GM19395 (cell line): Measurements from ENCODE around the gene TERF2IP.
A peak's percentile ranks its signal among the peaks of the same experiment; 100 is the strongest.

Experiments used
- ATAC-seq: cut with Tn5 transposase; IDR thresholded peaks from one replicate; pipeline ENCODE4 v1.9.1; 2021; ENCODE audit warnings: mild to moderate bottlenecking, moderate library complexity; ENCODE audit not compliant: unreplicated experiment

TERF2IP gene, protein sequence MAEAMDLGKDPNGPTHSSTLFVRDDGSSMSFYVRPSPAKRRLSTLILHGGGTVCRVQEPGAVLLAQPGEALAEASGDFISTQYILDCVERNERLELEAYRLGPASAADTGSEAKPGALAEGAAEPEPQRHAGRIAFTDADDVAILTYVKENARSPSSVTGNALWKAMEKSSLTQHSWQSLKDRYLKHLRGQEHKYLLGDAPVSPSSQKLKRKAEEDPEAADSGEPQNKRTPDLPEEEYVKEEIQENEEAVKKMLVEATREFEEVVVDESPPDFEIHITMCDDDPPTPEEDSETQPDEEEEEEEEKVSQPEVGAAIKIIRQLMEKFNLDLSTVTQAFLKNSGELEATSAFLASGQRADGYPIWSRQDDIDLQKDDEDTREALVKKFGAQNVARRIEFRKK

DNA sequence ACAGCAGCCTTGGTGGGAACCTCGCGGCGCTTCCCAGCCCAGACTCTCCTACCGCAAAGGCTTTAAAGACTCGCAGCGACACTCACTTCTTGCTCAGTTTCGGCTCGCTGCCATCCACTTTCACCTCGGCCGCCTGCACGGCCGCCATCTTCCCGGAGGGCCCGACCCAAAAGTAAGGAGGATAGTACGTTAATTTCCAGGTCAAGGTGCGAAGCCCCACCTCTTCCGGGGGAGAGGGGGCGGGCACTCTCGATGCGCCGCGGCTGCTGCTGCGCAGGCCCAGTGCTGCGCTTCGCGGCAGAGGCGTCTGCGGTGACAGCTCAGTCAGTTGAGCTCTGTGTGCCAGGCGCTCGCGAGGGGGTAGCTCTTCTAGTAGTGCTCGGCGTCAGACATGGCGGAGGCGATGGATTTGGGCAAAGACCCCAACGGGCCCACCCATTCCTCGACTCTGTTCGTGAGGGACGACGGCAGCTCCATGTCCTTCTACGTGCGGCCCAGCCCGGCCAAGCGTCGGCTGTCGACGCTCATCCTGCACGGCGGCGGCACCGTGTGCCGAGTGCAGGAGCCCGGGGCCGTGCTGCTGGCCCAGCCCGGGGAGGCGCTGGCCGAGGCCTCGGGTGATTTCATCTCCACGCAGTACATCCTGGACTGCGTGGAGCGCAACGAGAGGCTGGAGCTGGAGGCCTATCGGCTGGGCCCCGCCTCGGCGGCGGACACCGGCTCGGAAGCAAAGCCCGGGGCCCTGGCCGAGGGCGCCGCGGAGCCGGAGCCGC, at the start of gene TERF2IP, which contains the start of gene KARS1:
TSS of gene TERF2IP (plus strand) at position 282 of the 773 bp plus-strand sequence. CDS start at position 392, 110 bp downstream.
TSS of gene KARS1 (minus strand) at position 174 of the 773 bp plus-strand sequence. CDS start at position 148, 26 bp downstream.
- ATAC-seq: peak; percentile 84

DNA sequence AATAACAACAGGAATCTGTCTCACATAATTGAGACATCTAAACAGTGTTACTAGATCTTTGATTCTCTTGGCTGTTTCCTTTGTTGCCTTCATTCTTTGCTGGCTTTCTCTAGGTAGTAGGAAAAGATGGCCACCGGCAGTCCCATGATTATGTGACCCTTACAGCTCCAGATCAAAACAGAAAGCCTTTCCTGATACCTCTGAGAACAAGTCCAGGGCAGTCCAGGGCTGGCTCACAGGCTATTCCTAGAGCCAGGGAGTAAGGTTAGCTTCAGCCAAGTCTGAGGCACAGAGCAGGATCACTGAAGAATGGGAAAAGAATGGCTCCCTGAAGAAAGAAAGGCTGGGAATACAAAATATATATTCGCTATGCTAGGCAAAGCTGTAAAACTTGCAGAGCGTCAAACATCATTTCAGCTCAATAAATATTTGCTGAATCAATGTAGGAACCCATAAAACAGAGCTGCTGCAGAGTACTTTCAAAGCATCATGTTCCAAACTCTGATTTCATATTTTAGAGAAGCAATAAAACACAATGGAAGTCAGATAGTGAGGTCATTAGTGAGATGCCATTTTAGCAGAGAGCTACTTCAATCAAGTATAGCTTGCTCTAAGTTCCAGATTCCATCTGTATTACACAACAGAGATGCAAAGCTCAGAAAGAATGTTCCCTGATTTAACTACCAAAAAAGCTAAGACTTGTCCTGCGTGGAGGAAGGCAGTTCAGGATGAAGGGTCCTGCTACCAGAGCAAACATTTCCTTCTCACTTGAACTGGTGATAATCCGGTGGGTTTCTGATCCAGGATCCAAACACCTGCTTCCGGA, 47.9 kb upstream of the TERF2IP start:
- no peak for ATAC-seq

DNA sequence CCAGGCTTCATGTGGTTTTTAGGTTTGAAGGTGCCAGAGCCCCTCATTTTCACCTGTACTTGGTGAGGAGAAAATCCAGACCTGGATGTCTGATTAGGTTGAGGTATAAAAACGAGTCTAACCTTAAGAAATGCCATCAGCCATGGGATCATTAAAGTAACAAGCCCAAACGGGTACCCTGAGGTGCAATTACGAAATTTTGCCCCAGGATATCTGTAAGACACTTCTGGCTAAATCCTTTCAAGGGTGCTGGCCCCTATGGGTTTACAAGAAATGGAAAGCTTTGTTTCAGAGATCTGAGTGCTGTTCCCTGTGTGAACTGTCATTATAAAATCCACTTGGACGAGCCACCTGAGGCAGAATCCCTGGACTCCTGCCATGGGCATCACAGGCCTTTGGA, 44.3 kb upstream of the TERF2IP start:
- no peak for ATAC-seq

DNA sequence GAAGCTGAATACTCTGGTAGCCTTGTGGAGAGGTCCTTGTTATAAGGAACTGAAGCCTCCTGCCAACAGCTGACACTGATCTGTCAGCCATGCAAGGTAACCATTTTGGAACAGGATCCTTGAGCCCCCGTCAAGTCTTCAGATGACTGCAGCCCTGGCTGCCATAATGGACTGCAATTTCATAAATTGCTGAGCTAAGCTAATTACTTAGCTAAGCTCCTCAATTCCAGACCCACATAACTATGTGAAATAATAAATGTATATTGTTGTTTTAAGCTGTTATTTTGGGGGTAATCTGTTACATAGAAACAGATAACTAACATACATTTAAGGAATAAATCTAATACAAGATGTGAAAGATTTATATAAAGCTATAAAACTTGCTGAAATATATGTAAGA, 41.1 kb upstream of the TERF2IP start:
- no peak for ATAC-seq

DNA sequence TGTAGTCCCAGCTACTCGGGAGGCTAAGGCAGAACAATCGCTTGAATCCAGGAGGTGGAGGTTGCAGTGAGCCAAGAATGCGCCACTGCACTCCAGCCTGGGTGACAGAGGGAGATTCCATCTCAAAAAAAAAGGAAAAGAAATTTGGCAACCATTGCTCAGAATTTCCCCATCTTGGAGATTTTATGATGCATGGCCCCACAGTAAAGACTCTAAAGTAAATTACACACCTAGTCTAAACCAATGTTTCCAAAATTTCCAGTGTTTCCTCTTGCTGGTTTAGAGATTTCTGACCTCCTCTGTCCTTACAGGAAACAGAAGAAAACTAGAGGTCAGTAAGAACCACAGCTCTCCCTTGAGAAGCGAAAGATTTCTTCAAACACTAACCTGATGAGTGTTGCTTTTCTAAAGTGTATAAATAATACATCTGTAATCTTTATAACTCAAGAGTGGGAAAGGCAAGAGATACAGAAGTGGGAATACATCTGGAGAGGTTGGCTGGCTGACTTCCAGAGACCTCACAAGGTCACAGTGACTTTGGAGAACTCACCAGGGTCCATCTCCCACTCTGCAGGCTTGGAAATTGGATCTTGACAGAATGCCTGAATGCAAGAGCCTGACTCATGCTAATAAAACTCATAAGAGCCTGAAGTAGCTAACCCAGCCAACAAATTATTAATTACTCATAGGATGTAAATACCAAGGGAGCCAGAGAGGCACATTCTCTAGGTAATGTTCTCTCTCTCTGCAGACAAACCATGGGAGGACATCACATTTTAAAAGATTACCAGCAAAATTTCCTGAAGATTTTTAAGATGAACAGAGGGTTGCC, 33.3 kb upstream of the TERF2IP start:
- no peak for ATAC-seq

DNA sequence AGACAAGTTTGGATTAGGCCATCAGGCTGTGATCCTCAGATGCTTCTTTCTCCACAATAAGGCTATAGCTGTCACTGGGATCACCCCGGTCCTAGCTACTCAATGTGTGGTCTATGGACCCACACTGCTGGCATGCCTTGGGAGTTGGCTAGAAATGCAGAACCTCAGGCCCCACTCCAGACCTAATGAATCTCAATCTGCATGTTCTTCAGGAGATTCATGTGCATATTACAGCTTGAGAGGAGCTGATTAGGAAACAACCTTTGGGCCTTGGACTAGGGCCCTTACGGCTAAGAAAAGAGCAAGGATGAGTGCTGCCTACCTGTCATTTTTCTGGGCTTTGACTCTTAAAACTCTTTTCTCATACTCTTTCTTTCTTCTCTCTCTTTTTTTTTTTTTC, 32.0 kb upstream of the TERF2IP start:
- ATAC-seq: no peak

DNA sequence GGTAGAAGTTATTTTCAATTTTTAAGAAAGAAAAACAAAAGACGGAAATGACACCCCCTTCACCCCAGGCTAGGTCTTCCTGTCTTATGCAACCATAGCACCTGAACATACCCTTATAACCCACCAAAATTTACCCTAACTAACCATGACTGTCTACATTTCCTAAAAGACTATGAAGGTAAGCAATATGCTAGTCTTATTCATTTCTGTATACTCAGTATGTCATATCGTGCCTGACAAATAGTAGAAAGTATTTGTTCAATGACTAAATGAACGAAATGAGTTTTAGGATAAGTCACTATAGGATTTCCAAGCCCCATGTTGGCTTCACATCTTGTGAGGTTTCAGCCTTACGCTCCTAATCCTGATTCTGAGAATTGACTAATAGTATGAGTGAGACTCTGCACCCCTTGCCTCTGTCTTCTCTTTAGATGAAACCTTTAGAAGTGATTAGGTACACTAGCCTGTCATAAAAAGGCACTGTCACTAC, 31.0 kb upstream of the TERF2IP start:
- ATAC-seq: no peak

DNA sequence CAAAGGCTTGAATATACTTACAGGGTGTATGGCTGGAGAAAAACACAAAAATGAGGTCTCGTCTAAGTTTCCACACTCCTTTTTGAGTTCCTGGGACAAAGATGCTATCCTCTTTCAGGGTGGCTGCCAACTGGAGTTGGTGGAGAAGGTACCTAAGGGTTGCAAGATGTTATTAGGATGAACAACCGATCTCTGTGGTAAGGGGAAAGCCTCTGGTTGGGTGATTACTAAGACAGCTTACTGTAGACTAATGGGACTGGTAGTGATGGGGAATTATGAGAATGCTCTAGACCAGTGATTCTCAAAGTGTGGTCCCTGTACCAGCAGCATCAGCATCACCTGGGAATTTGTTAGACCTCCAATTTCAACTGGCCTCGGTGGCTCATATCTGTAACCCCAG, 30.5 kb upstream of the TERF2IP start:
- no peak for ATAC-seq

DNA sequence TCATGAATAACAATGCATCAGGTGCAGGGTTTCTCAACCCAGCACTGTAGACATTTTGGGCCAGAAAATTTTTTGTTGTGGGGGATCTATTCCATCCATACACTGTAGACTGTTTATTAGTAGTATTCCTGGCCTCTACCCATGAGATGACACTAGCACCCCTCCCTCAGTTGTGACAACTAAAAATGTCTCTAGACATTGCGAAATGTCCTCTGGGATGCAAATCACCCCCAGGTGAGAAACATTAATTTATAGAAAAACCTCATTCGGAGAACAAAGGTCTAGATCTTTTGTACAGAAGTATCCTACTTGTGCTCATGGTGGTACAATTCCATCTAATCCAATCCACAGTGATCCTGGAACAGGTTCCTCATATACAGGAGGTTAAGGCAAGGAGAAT, 28.8 kb upstream of the TERF2IP start:
- no peak for ATAC-seq

DNA sequence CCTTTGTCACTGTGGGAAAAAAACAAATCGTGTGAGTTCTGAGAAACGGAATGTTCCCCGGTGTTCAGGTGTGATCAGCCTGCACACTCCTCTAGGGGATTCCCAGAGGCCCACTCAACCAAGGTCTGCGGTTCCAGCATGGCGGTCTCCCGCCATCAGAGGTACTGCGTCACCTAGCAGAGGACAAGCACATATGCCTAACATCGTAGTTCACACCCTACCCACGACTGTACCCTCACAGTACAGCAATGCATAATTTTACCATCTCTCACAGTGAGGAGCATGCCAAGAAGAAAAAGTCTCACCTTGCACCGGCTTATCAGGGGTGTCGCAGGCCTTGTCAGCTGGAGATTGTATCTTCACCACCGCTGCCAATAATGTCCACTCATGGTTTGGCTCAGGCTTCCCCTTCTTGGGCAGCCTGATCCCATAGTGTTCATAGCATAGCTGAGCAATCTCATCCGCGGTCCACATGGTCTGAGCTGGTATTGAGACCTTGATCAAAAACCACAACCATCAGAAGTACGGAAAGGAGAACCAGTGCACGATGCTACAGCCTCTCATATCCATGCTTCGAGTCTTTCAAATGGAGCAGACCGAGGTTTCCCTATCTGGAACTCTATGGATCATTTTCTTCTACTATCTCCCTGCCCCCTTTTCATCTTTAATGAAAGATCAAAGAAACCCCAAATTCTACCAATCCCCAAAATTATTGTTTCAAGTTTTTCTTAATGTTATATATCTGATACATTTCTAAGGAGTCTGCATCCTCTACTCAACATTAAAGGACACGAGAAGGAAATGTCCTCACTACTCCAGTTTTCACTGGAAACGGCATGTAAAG, 27.0 kb upstream of the TERF2IP start:
- ATAC-seq: no peak

DNA sequence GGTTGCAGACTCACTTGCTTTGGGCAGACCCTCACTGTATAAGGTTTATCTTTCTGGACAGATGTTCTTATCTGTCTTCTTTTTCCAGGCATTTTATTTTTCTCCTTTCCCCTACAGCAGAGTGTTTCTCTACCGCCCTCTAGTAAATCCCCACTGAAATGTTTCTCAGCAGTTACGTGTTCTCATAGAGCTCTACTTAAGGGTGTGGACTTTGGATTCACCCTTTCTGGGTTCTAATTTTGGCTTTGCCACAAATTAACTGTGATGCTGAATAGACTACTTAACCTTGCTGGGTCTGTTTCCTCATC, 26.4 kb upstream of the TERF2IP start:
- ATAC-seq: no peak

DNA sequence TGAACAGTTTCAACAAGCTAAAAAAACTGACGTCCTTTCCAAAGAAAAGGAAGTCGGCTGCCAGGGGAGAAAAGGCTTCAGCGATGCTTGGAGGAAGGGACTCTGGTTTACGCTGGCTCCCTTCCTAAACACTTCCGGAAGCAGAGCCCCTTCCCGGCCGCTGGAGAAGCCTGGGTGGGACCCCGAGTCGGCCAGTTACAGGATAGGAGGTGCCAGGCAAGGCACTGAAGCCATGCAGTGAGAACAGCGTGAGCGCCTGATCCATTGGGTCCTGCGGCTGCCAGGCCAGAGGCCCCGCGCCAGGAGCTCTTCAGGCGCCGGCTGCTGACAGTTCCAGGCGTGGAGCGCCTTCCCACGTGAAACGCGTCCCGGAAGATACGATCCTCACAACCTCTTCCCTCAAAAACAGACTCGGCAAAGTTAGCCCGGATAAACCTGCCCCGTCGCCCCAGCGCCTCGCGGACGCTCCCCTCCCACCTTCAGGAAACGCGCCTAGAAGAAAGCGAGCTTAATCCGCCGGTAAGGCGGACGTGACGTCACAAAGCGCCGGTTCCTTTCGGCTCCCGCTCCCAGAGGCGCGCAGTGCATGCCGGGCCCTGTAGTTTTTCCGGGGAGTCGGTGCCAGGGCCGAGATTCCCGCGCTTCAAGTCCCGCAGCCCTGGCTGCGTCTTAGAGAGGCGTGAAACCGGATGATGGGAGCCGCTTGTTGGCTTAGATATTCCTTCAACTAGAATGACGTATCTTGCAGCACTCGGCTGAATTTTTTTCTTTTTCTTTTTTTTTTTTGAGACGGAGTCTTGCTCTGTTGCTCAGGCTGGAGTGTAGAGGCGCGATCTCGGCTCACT, 24.6 kb upstream of the TERF2IP start, which contains the start of gene ADAT1:
TSS of gene ADAT1 (minus strand) at position 521 of the 845 bp plus-strand sequence. CDS start 2,482 bp downstream, outside the sequence.
- ATAC-seq: peak; percentile 90

DNA sequence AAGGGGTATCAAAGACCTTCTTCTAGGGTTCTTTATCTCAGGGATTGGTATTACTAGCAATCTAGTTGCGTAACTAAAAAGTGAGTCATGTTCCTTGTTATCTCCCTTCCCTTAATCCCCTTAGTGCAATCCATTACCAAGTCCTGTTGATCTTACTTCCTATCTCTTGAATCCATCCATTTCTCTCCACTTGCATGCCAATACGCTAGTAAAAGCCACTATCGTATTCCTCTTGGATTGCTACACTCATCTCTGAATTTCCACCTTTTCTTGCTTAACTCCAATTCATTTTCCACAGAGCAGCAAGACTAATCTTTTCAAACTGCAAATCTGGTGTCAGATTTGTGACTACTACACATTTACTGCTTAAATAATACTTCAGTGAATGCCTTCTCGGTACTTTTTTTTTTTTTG, 22.6 kb upstream of the TERF2IP start:
- no peak for ATAC-seq

DNA sequence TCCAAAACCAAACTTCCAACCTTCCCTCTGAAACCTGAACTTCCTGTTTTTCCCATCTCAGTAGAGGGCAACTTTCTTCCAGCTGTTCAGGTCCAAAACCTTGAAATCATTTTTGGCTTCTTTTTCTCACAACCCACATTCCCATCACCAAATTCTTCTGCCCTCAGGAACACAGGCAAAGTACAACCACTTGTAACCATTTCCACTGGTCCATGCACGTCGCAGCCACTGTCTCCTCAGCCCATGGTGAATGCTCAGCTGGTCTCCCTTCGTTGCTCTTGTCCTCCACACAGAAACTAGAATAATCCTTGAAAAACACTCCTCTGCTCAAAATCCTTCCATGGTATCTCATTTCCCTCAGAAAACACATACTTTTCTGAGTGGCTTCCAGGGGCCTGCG, 20.8 kb upstream of the TERF2IP start:
- ATAC-seq: no peak

DNA sequence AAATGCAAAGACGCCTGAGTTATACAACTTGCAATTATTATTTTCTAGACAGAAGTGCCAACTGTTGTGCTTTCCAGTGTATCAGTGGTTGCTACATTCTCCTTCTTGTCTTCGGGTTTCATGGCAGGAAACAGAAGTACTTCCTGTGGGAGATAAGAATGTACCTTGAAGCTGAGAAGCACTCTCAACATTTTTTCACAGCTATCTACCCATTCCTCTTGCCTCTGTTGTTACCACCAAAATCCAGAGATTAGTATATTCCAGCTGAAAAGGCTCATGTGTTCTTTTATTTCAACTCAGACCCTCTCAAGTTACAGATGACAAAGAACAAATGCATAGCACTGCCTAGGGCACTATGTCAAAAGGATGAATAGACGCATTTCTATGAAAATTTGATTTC, 19.7 kb upstream of the TERF2IP start:
- ATAC-seq: no peak

DNA sequence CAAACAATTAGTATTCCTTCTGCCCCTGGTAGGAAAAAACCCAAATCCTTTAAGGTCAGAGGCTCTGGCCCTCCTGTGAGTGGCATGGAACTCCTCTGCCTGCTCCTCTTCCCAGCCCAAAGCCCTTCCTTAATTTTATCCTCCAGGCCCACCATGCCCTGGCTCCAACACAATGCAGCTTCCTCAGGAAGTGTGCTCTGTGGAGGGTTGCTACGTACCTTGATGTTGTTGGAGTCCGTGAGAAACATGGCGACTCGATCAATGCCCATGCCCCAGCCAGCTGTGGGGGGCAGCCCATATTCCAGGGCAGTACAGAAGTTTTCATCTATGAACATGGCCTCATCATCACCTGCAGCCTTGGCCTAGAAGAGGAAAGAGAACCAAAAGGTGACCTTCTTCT, 19.2 kb upstream of the TERF2IP start:
- no peak for ATAC-seq

DNA sequence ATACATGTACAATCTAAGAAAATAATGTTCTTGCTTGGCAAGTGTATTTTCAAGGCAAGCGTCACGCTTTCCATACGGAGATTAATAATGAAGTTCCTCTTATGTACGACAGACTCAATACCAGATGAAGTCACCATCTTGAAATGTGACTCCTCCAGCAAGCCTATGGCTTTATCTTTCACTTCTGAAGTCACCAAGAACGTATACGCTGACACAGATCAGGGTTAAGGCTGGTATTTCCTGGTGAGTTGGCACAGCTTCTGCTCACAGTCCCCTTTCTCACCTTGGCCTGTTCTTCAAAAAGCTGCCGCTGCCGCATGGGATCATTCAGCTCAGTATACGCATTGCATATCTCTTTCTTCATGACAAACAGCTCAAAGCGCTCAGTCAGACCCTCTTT, 18.4 kb upstream of the TERF2IP start:
- ATAC-seq: no peak

DNA sequence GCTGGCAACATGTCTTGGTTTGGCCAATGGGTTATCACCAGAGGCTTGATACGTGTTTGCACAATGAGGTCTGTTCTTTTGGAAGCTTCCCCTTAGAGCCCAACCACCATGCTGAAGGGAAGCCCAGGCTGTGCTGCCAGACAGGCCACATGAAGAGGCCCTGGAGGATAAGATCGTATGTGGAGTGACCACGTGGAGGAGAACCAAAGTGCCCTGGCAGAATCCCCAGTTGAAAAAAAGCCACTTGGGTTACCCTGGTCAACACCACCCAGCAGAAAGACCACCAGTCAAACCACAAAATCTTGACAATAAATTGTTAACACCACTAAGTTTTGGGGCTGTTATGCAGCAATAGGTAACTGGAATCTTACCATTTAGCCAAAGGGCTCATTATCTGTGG, 17.5 kb upstream of the TERF2IP start:
- no peak for ATAC-seq
